NCI-H524 (cell line): ENCODE data around the gene GPX5.
"Not testable (repeated sequence)": the region's sequence is repeated elsewhere in the genome, so short reads cannot be mapped to it uniquely, and the experiment has no call there.

ENCODE experiments used
- DNase-seq, 2 experiments: peaks; one replicate each; lab custom pipeline; 2025; lab: John Stamatoyannopoulos, UW

GPX5 gene

DNA sequence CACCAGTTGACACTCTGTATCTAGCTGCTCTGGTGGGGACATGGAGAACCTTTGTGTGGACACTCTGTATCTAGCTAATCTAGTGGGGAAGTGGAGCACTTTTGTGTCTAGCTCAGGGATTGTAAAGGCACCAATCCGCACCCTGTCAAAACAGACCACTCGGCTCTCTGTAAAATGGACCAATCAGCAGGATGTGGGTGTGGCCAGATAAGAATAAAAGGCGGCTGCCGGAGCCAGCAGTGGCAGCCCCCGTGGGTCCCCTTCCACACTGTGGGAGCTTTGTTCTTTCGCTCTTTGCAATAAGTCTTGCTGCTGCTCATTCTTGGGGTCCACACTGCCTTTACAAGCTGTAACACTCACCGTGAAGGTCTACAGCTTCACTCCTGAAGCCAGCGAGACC, 13.3 kb upstream of the GPX5 start:
- DNase-seq: not testable (repeated sequence)

DNA sequence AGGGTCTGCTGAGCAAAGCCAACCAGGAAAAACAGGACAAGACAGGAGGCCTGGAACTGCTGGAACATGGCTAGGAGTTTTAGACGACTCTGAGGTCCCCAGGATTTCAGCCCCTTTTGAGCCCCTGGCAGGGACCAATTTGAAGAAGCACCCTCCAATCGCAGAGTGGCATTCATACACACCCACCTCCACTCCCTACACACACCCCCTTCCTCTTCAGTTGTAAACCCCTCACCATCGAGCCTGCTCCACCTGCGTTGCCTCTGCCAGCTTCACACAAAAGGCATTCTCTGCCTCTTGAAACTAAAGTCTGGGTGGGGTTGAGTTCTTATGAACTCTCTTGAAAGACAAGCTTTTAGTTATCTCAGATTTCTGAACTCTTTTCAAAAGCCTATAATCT, 10.0 kb upstream of the GPX5 start, which contains the start of gene GPX6:
Gene GPX6, minus strand, starts transcription at position 118 of the 400 bp plus-strand sequence. Its CDS starts 50 bp downstream, at position 68.
- no peak for DNase-seq

GRCh38 chr6:28517964-28518363, 7.7 kb upstream of the GPX5 start:
- no peak for DNase-seq

- DNase-seq: no peak
These were observed 3.0 kb upstream of the GPX5 start for GRCh38 chr6:28522594-28523240.

DNA sequence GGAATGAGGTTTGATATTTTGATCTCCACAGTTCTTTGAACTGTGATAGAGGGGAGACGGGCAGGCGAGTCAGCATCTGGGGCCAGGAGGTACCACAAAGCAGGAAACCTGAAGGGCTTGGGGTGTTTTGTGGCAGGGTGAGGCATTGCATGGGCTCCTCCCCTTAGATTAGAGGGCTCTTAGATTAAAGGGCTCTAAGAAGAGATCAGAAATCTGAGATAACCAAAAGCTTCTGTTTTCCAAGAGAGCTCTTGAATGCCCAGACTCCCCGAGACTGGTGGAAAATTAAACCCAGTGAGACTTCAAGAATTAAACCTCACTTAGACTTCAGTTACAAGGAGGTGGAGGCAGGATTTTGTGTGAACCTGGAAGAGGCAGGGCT, 2.4 kb upstream of the GPX5 start:
- peak; percentile 5 to 55 for DNase-seq

- DNase-seq: no peak
These were observed 5.1 kb downstream of the GPX5 start for GRCh38 chr6:28530777-28531176.

- DNase-seq: peak in 1 of 2 experiments; percentile 16
These were observed 5.9 kb downstream of the GPX5 start for GRCh38 chr6:28531479-28532128.

DNA sequence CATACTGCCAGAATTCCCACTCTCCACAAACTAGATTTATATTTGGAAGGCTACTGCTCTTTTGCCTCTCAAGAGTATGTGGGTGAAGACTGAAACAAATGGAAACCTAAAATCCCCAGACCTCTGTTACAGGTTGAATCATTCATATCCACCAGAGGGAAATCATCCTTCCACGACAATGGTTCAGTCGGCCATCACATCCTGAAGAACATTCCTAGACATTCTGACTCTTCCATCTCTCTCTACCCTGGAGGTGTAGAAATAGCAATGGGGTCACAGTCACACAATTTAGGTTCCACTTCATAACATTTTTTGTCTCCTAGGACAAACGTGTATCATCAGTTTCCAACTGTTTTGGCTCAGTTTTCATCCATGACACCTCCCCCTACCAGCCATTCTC, 8.6 kb downstream of the GPX5 start:
- DNase-seq: no peak

GRCh38 chr6:28534875-28535274, 9.2 kb downstream of the GPX5 start:
- DNase-seq: no peak

DNA sequence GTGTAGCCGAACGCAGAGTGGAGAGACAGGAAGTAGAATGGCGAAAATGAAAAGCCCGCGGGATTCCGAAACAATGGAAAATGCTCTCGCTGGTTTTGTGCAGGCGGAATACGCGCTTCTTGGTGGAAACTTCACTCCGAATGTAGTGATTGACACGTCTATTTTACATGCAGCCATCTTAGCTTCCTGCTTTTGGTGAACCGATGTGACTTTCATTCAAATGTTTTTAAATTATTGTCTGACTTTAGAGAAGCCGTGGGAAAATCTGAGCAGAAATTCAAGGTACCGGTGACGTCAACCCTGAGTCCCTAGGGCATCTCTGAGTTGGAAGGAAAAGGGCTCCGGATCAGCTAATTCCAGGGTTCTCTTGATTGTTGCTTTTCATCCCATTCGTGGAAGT, 11.4 kb downstream of the GPX5 start:
- DNase-seq: peak; percentile 57 to 58

GRCh38 chr6:28537509-28538140, 11.9 kb downstream of the GPX5 start:
- DNase-seq: peak; percentile 61 to 82

- DNase-seq: no peak
These were observed 16.3 kb downstream of the GPX5 start for GRCh38 chr6:28541996-28542395.

DNA sequence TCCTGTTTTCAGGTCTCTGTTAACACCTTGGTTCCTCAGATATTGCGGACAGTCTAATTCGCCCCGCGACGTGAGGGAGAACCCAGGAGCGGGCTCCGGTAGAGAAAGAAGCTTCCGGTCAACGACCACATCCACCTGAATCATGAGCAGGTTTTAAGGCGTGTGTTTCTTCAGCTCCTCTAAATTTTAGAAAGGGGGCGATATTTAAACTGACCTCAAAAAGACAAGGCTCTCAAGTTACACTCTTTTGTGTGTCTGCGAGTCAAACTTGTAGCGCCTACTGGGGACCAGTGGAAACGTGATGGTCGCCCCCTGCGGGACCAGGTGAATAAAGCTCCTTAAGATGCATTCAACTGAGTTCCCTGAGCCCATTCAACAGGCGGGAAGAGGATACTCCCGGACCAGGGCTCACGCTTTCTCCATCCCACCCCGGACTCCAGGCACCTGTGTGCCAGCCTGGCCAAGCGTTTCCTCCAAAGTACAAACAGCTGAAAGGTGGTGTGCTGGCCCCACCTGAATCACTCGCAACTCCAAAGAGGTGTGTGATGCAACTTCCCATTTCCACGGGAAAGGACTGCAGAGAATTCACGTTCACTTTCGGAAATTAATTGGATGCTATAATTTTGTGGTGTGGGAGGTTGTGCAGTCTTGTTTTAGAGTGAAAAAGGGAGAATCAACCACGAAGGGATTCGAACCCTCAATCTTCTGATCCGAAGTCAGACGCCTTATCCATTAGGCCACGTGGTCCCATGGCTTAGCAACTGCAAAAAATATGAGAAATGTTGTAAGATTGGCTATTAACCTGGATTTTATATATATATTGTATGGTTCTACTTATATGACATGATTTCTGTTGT, 17.0 kb downstream of the GPX5 start:
- DNase-seq: peak; percentile 85 to 91

DNA sequence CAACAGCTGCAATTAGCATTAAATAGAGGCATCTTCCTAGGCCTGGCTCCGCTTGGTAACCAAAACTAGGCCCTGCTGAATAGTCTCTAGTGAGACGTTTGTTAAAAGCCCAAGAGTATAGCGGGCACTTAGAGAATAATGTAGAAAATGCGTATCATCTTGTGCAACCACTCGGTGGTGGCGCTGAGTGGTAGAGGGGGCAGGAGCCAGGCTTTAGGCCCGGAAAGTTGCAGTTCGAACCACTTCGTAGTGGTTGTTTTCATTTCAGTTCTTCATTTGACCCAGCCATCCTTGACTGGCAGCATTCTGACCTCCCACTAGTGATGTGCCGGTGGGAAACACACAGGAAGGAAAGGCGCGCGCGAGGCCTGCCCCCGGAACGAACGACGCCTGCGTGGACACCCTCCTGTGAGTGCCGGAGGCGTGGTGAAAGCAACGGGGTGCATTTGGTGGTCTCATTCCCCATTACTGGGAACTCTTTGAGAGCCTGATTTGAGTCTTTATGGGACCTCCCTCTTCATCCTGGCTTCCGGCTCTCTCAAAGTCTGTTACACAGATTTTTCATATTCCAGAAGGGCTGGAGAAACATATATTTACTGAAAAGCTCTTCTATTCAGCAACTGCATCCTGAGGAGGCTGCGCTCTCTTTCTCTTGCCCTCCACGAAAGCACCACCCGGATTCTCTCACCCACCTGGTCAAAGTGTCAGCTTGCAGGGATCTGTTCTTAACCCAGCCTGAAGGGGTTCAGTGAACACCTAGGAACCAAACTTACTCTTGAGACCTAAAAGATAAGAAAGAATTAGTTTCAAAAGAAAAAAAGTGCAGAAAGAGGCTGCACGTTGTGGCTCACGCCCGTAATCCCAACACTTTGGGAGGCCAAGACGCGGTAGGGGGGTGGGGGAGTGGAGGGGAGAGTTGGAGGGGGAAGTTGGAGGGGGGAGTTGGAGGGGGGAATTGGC, 18.2 kb downstream of the GPX5 start:
- peak; percentile 16 to 52 for DNase-seq

DNA sequence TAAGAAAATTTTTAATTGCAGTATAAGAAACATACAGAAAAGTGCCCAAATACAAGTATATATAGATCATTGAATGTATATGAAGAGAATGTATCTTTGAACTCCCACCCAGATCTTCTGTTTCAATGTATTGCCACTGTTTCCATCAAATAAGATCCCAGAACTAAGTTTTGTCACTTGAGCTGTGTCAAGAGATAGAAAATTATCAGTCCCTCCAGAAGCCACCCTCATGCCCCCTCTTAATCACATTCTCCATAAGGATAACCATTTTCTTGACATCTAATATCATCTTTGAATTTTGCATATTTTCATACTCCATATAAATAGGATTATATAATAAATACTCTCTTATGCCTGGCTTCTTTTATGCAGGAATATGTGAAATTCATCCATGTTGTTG, 20.3 kb downstream of the GPX5 start:
- no peak for DNase-seq

GRCh38 chr6:28547003-28547402, 21.3 kb downstream of the GPX5 start:
- not testable (repeated sequence) for DNase-seq

GRCh38 chr6:28551891-28552666, 26.4 kb downstream of the GPX5 start:
- DNase-seq: no peak

GRCh38 chr6:28553384-28553985, 27.8 kb downstream of the GPX5 start:
- DNase-seq: no peak

- peak in 1 of 2 experiments; percentile 28 for DNase-seq
These were observed 28.6 kb downstream of the GPX5 start for GRCh38 chr6:28553986-28554881.
